Activated effector memory CD4-positive, alpha-beta T cell treated with Interleukin-2 at 50 U/mL for 16 hours (primary cell): Measurements from ENCODE around the gene KAT2A.
"Not testable (repeated sequence)": the region's sequence is repeated elsewhere in the genome, so short reads cannot be mapped to it uniquely, and the experiment has no call there.

Source experiments
- DNase-seq: peaks from one replicate; pipeline ENCODE4 v3.0.0-alpha.2; 2020

Gene KAT2A

GRCh38 chr17:42120770-42121769 is at the start of gene KAT2A:
KAT2A (minus strand) TSS chr17:42121367; CDS start chr17:42121304, 63 bp downstream.
- peak; percentile 63 for DNase-seq

DNA sequence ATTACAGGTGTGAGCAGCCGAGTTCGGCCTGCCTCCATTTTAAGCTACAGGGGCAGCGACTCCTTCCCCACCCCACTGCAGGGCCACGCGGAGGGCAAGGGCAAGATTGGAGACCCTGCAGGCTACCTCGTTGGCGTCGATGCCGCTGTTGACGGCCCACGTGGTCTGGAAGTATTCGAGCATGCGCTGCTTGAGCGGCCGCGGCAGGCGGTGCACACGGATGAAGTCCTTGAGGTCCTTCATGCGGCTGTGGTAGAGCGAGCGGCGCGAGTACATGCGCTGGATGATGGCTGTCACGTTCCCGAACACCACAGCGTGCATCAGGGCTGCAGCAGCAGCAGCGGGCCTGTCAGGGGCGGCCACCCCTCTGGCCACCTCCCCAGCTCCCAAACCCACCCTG is 48.2 kb upstream of the KAT2A start:
- no peak for DNase-seq

DNA sequence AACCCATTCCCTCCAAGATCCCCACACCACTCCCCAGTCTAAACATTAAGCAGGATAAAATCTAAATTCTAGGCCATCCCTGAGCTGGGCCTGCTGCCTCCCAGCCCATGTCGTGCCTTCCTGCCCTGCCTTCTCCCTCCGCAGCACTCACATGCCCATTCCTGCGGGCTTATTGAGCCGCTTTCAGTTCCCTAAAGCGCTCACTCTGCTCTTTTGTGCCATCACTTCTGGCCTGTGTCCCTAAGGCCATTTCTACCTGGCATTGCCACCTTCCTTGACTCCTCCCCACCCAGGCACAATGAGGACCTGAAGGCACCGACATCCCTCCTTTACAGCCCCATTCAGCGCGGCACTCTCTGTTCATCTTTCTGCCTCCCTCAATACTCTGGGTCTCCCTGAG is 46.6 kb upstream of the KAT2A start:
- DNase-seq = no peak

- no peak for DNase-seq
Observed at GRCh38 chr17:42166196-42166763, 45.1 kb upstream of the KAT2A start.

- no peak for DNase-seq
Observed at GRCh38 chr17:42165751-42166150, 44.6 kb upstream of the KAT2A start.

- DNase-seq = no peak
Observed at GRCh38 chr17:42163696-42164407, 42.7 kb upstream of the KAT2A start.

GRCh38 chr17:42163113-42163512 is 41.9 kb upstream of the KAT2A start:
- DNase-seq = no peak

GRCh38 chr17:42160531-42160910 is 39.4 kb upstream of the KAT2A start:
- no peak for DNase-seq

- no peak for DNase-seq
Observed at GRCh38 chr17:42159796-42160530, 38.8 kb upstream of the KAT2A start.

- no peak for DNase-seq
Observed at GRCh38 chr17:42155614-42156045, 34.5 kb upstream of the KAT2A start.

DNA sequence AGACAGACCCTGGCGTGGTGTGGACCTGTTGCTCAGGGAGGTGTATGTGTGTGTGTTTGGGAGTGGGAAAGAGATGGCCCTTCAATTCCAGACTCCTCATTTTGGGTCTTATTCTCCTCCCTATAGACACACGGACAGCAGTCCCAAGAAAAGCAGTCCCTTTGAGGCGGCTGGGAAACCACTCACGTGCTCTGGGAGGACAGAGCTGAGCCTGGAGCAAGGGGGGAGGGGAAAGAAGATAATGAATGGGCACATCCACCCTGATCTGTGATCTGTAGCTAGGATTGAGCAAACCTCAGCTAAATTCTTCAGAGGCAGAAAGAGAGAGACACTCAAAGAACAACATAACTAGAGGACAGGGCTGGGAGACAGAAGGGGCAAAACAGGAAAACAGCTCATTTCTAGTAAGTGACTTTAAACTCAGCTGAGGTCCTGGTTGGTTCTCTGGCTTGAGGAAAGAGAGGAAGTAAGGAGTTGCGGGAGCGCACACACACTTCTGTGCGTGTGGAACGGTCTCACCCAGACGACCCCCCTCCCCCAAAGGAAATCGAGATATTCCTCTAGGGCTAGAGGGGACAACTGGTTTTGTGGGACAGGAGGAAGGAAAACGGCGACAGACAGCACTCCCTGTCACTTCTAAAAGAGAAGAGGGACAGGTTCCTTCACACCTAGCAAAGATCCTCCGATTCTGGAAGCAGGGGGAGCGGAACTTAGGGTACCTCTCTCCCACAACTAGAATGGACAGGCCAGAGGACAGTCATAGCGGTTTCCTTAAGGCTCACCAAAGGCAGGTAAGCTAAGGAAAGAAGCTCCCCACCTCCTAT is 33.0 kb upstream of the KAT2A start:
- no peak for DNase-seq

GRCh38 chr17:42146911-42147607 is 25.9 kb upstream of the KAT2A start:
- DNase-seq = no peak

DNA sequence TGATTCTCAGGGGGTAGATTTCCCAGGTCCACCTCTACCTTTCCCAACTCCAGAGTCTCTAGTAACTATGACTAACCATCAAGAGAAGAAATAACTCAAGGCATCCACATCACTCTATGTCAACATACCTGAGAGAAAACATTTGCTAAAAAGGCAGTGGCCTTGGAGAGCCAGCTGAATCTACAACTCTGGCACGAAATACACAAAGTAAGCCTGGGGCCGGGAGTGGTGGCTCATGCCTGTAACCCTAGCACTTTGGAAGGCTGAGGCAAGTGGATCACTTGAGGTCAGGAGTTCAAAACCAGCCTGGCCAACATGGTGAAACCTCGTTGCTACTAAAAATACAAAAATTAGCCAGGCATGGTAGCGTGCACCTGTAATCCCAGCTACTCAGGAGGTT is 22.0 kb upstream of the KAT2A start:
- not testable (repeated sequence) for DNase-seq

- DNase-seq = no peak
Observed at GRCh38 chr17:42142371-42142896, 21.3 kb upstream of the KAT2A start.

DNA sequence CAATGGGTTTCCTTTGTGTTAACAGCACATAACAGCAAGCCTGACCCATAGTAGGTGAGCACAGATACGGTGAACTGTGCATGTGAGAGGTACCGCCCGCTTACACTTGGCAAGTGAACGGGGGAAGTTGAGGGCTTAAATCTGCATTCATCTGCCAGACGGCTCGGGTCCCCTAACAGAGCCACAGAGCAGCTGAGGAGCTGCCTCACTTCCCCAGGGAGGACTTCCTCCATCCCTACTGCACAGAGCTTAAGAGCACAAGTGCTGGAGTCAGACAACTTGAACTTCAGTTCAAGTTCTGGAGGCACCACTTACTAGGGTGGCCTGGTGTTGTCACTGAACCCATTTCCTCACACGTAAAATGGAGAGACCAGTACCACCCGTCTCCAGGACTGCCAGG is 20.2 kb upstream of the KAT2A start:
- no peak for DNase-seq

DNA sequence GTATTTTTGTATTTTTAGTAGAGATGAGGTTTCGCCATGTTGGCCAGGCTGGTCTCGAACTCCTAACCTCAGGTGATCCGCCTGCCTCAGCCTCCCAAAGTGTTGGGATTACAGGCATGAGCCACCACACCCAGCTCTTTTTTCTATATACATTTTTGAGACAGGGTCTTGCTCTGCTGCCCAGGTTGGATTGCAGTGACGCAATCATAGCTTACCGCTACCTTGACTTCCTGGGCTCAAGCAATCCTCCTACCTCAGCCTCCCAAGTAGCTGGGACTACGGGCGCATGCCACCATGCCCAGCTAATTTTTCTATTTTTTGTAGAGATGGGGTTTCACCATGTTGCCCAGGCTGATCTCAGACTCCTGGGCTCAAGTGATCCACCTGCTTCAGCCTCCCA is 19.5 kb upstream of the KAT2A start:
- DNase-seq = not testable (repeated sequence)

DNA sequence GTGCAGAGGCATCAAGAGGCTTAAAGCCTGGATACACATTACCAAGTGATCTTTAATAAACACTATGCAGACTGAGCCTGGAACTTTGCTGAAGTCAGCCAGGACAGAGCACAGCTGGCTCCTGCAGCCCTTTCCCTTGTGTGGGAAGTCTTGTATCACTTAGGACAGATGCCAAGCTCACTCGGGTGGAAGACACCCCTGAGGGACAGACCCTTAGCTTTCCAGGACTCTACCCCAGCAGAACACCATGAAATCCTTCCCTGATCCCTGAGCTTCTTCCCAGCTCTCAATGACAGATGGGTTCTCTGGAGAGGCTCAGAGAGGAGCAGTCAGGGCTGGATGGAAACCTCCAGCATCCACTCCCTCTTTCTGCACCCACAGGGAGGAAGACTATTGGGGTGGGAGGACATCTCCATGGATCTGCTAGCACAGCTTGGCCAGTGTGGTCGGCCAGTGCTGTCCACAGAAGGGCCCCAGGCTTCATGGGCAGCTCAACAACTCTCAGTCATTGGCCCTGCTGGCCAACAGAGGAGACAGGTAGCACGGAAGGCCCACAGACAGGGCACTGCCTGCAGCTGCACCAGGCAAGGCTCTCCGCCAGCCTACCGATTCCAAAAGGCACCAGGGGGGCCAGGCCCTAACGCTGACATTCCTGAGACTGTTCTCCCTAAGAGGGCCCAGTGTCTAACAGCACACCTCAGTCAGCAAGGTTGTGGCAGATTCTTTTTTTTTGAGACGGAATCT is 17.8 kb upstream of the KAT2A start:
- DNase-seq = no peak

DNA sequence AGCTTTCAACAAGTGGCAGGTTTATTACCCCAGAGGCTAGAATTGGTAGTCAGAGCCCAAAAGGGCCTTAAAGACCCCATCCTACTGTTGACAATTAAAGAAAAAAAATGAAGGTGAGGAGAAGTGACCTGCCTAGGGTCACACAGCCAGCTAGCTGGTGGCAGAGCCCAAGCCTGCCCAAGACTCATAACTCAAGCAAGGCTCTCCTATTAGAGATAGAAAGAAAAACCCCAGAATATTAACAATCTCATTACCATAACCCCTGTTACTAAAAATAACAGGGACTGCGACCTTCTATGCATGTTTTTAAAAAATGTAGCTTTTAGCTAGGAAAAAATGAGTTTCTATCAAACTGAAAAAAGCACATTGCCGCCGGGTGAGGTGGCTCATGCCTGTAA is 15.5 kb upstream of the KAT2A start:
- DNase-seq = no peak

- DNase-seq = no peak
Observed at GRCh38 chr17:42135664-42136653, 14.8 kb upstream of the KAT2A start.
